Mucosa of rectum (tissue), 2 donors: ENCODE results near the gene PAX5.

Experiments
- H3K27ac ChIP-seq, 2 donors: one replicate each; pipeline ENCODE4 v1.7.0; 2013; ENCODE audit warnings: inconsistent platforms in 2 of 2, low read depth in 2 of 2, low read length in 2 of 2
- H3K27me3 ChIP-seq, 2 donors: one replicate each; pipeline ENCODE4 v1.7.0; 2013; ENCODE audit warnings: low read length in 2 of 2; ENCODE audit not compliant: control insufficient read depth in 2 of 2, insufficient read depth in 2 of 2
- H3K36me3 ChIP-seq, 2 donors: one replicate each; pipeline ENCODE4 v1.7.0; 2013; ENCODE audit warnings: low read length in 2 of 2; ENCODE audit not compliant: control insufficient read depth in 2 of 2, insufficient read depth in 2 of 2
- H3K4me1 ChIP-seq, 2 donors: one replicate each; pipeline ENCODE4 v1.7.0; 2013; ENCODE audit warnings: low read length in 2 of 2, mild to moderate bottlenecking in 1 of 2; ENCODE audit not compliant: control insufficient read depth in 2 of 2, insufficient read depth in 2 of 2
- H3K4me3 ChIP-seq, 2 donors: one replicate each; pipeline ENCODE4 v1.7.0; 2013; ENCODE audit warnings: low read length in 2 of 2
- H3K9ac ChIP-seq, 2 donors: one replicate each; pipeline ENCODE4 v1.7.0; 2013; ENCODE audit warnings: low read length in 2 of 2, low read depth in 1 of 2, mild to moderate bottlenecking in 1 of 2
- H3K9me3 ChIP-seq, 2 donors: one replicate each; pipeline ENCODE4 v1.7.0; 2013; ENCODE audit warnings: low read length in 2 of 2; ENCODE audit not compliant: control insufficient read depth in 2 of 2
- donor health status: healthy.
- donor health status: Normal muscosa, but diverticular disease.

The PAX5 gene

GRCh38 chr9:37031081-37031480 lies 3.0 kb downstream of the PAX5 start:
- H3K4me3 ChIP-seq = no peak overlapping the region
- H3K27me3 ChIP-seq = peaks cover 86 to 92% of the 10 kb centered on the region in 2 donors
- no peak overlapping the region for H3K9ac ChIP-seq
- H3K4me1 ChIP-seq = peaks cover 4 to 25% of the 10 kb centered on the region in 2 donors
- H3K27ac ChIP-seq = no peak overlapping the region
- H3K36me3 ChIP-seq = no peaks in the 10 kb centered on the region
- H3K9me3 ChIP-seq = no peaks in the 10 kb centered on the region

- Histone ChIP-seq H3K9me3 (no peaks in the 10 kb centered on the region), H3K36me3 (no peaks in the 10 kb centered on the region), H3K27ac (no peak overlapping the region), H3K9ac (no peak overlapping the region), H3K4me1 (peaks cover 3 to 30% of the 10 kb centered on the region in 2 donors), H3K27me3 (peaks cover 86 to 91% of the 10 kb centered on the region in 2 donors), H3K4me3 (peak overlapping the region in 1 of 2 donors; percentile 20)
Measured at GRCh38 chr9:37030611-37030939, 3.5 kb downstream of the PAX5 start.

GRCh38 chr9:37029776-37030610 lies 4.1 kb downstream of the PAX5 start:
- Histone ChIP-seq H3K27me3 (peaks cover 86 to 91% of the 10 kb centered on the region in 2 donors), H3K27ac (no peak overlapping the region), H3K4me3 (peak overlapping the region in 1 of 2 donors; percentile 20), H3K4me1 (peaks cover 6 to 26% of the 10 kb centered on the region in 2 donors), H3K9me3 (no peaks in the 10 kb centered on the region), H3K9ac (no peak overlapping the region), H3K36me3 (no peaks in the 10 kb centered on the region)

GRCh38 chr9:37029304-37029775 lies 4.7 kb downstream of the PAX5 start:
- Histone ChIP-seq H3K9ac (no peak overlapping the region), H3K27me3 (peaks cover 86 to 91% of the 10 kb centered on the region in 2 donors), H3K9me3 (no peaks in the 10 kb centered on the region), H3K4me1 (peaks cover 6 to 26% of the 10 kb centered on the region in 2 donors), H3K27ac (no peak overlapping the region), H3K4me3 (no peak overlapping the region), H3K36me3 (no peaks in the 10 kb centered on the region)

GRCh38 chr9:37028420-37029031 lies 5.5 kb downstream of the PAX5 start:
- Histone ChIP-seq H3K27me3 (peaks cover 88 to 94% of the 10 kb centered on the region in 2 donors), H3K36me3 (no peaks in the 10 kb centered on the region), H3K4me3 (no peak overlapping the region), H3K27ac (no peak overlapping the region), H3K4me1 (peaks cover 6 to 26% of the 10 kb centered on the region in 2 donors), H3K9ac (no peak overlapping the region), H3K9me3 (no peaks in the 10 kb centered on the region)

GRCh38 chr9:37027582-37028419 lies 6.3 kb downstream of the PAX5 start:
- Histone ChIP-seq H3K36me3 (no peaks in the 10 kb centered on the region), H3K9me3 (no peaks in the 10 kb centered on the region), H3K27ac (no peak overlapping the region), H3K4me1 (peaks cover 6 to 26% of the 10 kb centered on the region in 2 donors), H3K27me3 (peaks cover 87 to 93% of the 10 kb centered on the region in 2 donors), H3K9ac (no peak overlapping the region), H3K4me3 (peak overlapping the region; percentile 18 to 26)

- no peaks in the 10 kb centered on the region for H3K36me3 ChIP-seq
- peak overlapping the region; percentile 13 to 18 for H3K4me3 ChIP-seq
- peaks cover 84 to 90% of the 10 kb centered on the region in 2 donors for H3K27me3 ChIP-seq
- H3K4me1 ChIP-seq = peaks cover 6 to 26% of the 10 kb centered on the region in 2 donors
- no peaks in the 10 kb centered on the region for H3K9me3 ChIP-seq
- H3K9ac ChIP-seq = no peak overlapping the region
- H3K27ac ChIP-seq = no peak overlapping the region
Measured at GRCh38 chr9:37026931-37027581, 7.0 kb downstream of the PAX5 start.

- H3K9ac ChIP-seq = no peak overlapping the region
- H3K4me3 ChIP-seq = peak overlapping the region; percentile 14 to 67
- H3K27ac ChIP-seq = no peak overlapping the region
- no peaks in the 10 kb centered on the region for H3K9me3 ChIP-seq
- peaks cover 82 to 90% of the 10 kb centered on the region in 2 donors for H3K27me3 ChIP-seq
- no peaks in the 10 kb centered on the region for H3K36me3 ChIP-seq
- peaks cover 6 to 26% of the 10 kb centered on the region in 2 donors for H3K4me1 ChIP-seq
Measured at GRCh38 chr9:37026113-37026930, 7.7 kb downstream of the PAX5 start.

- H3K9me3 ChIP-seq = no peaks in the 10 kb centered on the region
- H3K4me1 ChIP-seq = peaks cover 6 to 26% of the 10 kb centered on the region in 2 donors
- H3K4me3 ChIP-seq = peak overlapping the region; percentile 49 to 67
- peaks cover 76 to 85% of the 10 kb centered on the region in 2 donors for H3K27me3 ChIP-seq
- no peak overlapping the region for H3K27ac ChIP-seq
- H3K36me3 ChIP-seq = no peaks in the 10 kb centered on the region
- no peak overlapping the region for H3K9ac ChIP-seq
Measured at GRCh38 chr9:37025823-37026112, 8.3 kb downstream of the PAX5 start.
